ENCODE data around the gene TCEANC2. TPM values are rescaled to one million over a fixed set of nuclear protein-coding genes. Genes with fewer than 3 reads are reported as not detected.

Gene TCEANC2
- total RNA-seq, 1 experiment from 2014 or later: 5.3 TPM

DNA sequence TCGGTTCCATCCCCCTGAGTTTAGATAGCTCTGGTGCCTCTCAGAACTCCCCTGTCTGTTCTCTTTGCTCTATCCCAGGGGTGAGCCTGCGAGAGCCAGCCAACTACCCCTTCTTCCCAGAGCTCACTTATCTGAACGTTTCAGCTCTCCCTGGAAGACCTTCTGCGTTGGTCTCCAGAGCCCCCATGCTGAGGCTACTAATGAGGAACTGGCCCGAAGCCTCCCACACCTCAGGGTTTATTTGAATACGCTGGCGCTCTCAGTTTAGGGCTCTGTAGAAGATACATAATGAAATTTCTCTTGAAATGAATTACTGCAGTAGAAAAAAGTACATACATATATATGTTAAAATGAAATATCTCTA, 43.5 kb downstream of the TCEANC2 start:
- no peaks in the 10 kb centered on the region for H3K23me2 ChIP-seq (ENCODE audit: insufficient read length, low read depth, low read length, poor library complexity, severe bottlenecking)
- no peaks in the 10 kb centered on the region for H3K27me3 ChIP-seq (ENCODE audit: insufficient read depth, low read length)
- H3K79me2 ChIP-seq (ENCODE audit: insufficient read depth, low read length): no peaks in the 10 kb centered on the region
- H2BK20ac ChIP-seq (ENCODE audit: low read depth, low read length, poor library complexity, severe bottlenecking): no peak overlapping the region
- Mint-ChIP-seq H3K4me3 (no peak overlapping the region), H3K36me3 (ENCODE audit: insufficient read depth in 1 of 3, low read depth in 3 of 3) (peaks cover 0 to 1% (median 0%) of the 10 kb centered on the region in 3 experiments; a peak in 2 of 7 replicates), H3K27me3 (ENCODE audit: low read depth) (no peaks in the 10 kb centered on the region; the same call in 1 of the 2 replicates), H3K9me3 (no peaks in the 10 kb centered on the region), H3K4me1 (peaks cover 5 to 10% of the 10 kb centered on the region in 2 experiments; a peak in 3 of 4 replicates), H3K27ac (peak overlapping the region in 1 of 3 experiments; percentile 62; a peak in 2 of 7 replicates)
- H3K9ac ChIP-seq (ENCODE audit: extremely low read depth, insufficient read length, low read length): no peak overlapping the region
- no peak overlapping the region for H3K18ac ChIP-seq (ENCODE audit: insufficient read length, low read depth, low read length)
- H3K14ac ChIP-seq (ENCODE audit: insufficient read depth, low read length): no peak overlapping the region
- no peak overlapping the region for H2BK12ac ChIP-seq (ENCODE audit: insufficient read length, low read depth, low read length)
- no peak overlapping the region for H4K8ac ChIP-seq (replicated peaks; ENCODE audit: insufficient read length, low read depth, low read length)
- no peak overlapping the region for H2BK5ac ChIP-seq (ENCODE audit: insufficient read length, low read length)
- H3K79me1 ChIP-seq (ENCODE audit: insufficient read depth, low read depth, low read length, poor library complexity, severe bottlenecking): no peaks in the 10 kb centered on the region
- no peaks in the 10 kb centered on the region for H4K20me1 ChIP-seq (ENCODE audit: control insufficient read depth, insufficient read depth, insufficient read length)
- H2BK15ac ChIP-seq (ENCODE audit: low read depth, low read length): no peak overlapping the region
- no peak overlapping the region for H2BK120ac ChIP-seq (ENCODE audit: low read depth, low read length, poor library complexity, severe bottlenecking)
- H2AFZ ChIP-seq (ENCODE audit: low read length): no peak overlapping the region
- no peak overlapping the region for H2AK5ac ChIP-seq (ENCODE audit: insufficient read length, low read length)
- no peaks in the 10 kb centered on the region for H3K4me1 ChIP-seq (ENCODE audit: insufficient read depth, low read length)
- TF ChIP-seq, protein P1, sequence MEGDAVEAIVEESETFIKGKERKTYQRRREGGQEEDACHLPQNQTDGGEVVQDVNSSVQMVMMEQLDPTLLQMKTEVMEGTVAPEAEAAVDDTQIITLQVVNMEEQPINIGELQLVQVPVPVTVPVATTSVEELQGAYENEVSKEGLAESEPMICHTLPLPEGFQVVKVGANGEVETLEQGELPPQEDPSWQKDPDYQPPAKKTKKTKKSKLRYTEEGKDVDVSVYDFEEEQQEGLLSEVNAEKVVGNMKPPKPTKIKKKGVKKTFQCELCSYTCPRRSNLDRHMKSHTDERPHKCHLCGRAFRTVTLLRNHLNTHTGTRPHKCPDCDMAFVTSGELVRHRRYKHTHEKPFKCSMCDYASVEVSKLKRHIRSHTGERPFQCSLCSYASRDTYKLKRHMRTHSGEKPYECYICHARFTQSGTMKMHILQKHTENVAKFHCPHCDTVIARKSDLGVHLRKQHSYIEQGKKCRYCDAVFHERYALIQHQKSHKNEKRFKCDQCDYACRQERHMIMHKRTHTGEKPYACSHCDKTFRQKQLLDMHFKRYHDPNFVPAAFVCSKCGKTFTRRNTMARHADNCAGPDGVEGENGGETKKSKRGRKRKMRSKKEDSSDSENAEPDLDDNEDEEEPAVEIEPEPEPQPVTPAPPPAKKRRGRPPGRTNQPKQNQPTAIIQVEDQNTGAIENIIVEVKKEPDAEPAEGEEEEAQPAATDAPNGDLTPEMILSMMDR (conservative IDR thresholded peaks at IDR 0.05): no peak
- H3K27ac ChIP-seq (ENCODE audit: insufficient read length, low read depth, low read length): no peak overlapping the region
- no peaks in the 10 kb centered on the region for H3K9me3 ChIP-seq (ENCODE audit: control insufficient read depth, low read depth, low read length)
- no peak overlapping the region for H4K91ac ChIP-seq (ENCODE audit: insufficient read length, low read depth, low read length)
- no peak overlapping the region for H3K56ac ChIP-seq (ENCODE audit: insufficient read length, low read depth, low read length)
- H3K4me2 ChIP-seq (ENCODE audit: insufficient read depth, insufficient read length, low read length): no peak overlapping the region
- WGBS (ENCODE audit: extremely low coverage, insufficient read length, low lambda C conversion rate): no CpG with 5 or more reads among the region's 7 CpGs
- H3T11ph ChIP-seq (ENCODE audit: low read length): no peak overlapping the region
- no peak overlapping the region for H3K4ac ChIP-seq (ENCODE audit: low read depth, low read length)
- no peak overlapping the region for H4K5ac ChIP-seq (ENCODE audit: insufficient read length, low read depth, low read length)
- no peak for DNase-seq
- H3K23ac ChIP-seq (ENCODE audit: insufficient read length, low read depth, low read length): no peak overlapping the region
